ENCODE results near the gene GRIA1.

GRIA1 gene

DNA sequence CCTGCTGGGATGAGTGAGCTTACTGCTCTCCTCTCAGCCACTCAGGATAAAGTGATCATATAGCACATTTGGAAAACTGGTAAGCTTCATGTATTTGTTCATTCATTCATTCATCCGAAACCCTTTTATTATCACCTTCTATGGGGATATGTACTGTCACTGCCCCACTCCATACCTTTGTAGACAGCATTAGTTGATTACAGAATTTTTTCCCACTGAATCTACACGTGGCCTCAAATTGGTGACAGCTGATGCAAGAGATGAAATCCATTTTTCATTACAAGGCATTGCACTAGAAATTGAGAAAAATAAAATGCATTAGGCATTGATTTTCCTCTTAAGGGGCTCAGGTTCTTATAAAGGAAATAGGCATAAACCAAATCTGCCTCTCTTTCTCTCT lies 9.7 kb downstream of the GRIA1 start:
- DNase-seq, result no peak

DNA sequence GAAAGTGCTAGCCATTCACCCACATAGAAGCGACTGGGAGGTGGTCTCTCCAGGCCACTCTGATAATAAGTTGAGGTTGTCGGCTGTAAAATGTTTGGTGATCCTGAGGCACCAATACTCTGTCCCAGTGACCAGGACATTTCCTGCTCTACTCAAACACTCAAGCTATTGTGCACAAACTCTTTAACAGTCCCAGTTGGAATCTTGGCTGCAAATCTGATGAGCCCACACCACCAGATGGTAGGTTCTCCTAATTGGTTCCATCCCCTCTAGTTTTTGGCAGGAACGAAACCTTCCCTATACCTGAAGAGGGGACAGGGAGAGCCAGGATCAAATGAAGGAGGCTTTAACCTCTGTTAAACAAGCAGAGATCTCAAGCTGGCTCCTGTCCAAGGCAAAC lies 14.3 kb downstream of the GRIA1 start:
- DNase-seq, result no peak

- no peak for DNase-seq
Observed at GRCh38 chr5:153508700-153509099, 18.2 kb downstream of the GRIA1 start.

DNA sequence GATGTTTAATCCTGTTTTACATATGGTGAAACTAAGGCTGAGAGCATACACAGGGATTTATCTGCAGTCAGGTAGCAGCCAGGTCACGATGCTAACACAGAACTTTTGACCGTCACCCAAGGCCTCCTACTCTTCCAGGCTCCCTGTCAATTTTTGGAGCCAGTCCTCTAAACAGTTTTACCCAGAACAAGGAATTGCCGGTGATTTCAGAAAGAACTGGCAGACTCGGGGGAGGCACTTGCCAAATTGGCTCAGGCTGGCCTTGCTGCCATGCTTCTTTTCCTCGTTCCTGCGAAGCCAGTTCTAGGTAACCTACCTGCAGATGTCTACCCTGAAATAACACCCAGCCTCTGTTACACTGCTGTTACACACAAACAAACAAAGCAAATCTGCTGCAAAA lies 21.2 kb downstream of the GRIA1 start:
- no peak for DNase-seq

GRCh38 chr5:153513156-153513555 lies 22.7 kb downstream of the GRIA1 start:
- no peak for DNase-seq

GRCh38 chr5:153515301-153515700 lies 24.8 kb downstream of the GRIA1 start:
- no peak for DNase-seq

GRCh38 chr5:153516504-153517240 lies 26.2 kb downstream of the GRIA1 start:
- DNase-seq, result no peak

DNA sequence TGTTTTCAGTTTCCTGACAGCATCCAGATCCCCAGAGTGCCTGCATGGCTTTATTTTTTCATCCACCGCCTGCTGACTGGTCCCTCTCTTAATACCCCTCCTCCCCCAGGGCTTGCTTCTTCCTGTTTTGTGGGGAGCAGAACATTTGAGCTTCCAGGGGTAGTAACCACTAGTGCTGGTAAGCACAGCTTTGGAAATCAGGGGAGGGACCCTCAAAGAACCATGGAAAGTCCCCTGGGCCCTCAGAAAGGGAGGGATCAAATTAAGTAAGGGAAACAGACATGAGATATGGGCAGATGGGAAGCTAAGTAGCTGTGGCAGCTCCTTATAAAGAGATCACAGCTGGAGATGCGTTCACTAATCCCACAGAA lies 26.8 kb downstream of the GRIA1 start:
- no peak for DNase-seq

DNA sequence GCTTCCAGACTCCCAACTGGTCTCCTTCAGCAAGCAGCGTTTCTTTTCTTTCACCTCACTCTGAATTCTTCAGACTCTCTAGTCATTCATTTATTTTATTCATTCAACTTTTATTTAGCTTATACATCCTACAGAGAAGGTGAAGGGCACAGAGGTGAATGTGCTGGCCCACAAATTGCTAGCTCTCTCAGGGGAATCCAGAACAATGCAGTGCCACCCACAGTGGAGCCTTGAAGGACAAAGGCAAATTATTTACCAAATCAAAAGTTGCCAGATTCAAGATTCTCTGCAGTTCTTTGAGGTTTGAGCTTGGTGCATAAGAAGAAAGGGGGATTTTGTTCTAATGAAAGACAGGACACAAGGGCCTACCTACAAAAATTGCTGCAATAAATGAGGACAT lies 29.7 kb downstream of the GRIA1 start:
- no peak for DNase-seq

DNA sequence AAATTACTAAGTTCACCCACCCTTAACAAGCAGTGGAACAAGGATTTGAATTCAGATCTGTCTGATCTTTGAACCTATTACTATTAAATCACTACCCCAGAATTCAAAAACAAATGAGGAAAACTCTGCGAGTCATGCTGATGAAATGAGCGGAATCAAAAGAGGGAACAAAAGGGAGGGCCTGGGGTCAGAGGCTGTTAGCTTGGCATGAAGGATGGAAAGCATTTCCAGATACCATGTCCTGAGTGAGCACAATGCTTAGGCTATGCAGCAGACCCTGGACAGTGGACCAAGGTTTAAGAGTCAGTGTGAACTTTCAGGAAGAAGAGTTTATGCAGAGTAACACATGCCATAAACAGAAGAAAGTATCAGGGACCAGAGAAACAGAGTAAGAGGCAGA lies 30.5 kb downstream of the GRIA1 start:
- no peak for DNase-seq

GRCh38 chr5:153523211-153523610 lies 32.7 kb downstream of the GRIA1 start:
- no peak for DNase-seq

GRCh38 chr5:153523831-153524230 lies 33.4 kb downstream of the GRIA1 start:
- DNase-seq, result no peak

- DNase-seq, result no peak
Observed at GRCh38 chr5:153525536-153525935, 35.1 kb downstream of the GRIA1 start.

DNA sequence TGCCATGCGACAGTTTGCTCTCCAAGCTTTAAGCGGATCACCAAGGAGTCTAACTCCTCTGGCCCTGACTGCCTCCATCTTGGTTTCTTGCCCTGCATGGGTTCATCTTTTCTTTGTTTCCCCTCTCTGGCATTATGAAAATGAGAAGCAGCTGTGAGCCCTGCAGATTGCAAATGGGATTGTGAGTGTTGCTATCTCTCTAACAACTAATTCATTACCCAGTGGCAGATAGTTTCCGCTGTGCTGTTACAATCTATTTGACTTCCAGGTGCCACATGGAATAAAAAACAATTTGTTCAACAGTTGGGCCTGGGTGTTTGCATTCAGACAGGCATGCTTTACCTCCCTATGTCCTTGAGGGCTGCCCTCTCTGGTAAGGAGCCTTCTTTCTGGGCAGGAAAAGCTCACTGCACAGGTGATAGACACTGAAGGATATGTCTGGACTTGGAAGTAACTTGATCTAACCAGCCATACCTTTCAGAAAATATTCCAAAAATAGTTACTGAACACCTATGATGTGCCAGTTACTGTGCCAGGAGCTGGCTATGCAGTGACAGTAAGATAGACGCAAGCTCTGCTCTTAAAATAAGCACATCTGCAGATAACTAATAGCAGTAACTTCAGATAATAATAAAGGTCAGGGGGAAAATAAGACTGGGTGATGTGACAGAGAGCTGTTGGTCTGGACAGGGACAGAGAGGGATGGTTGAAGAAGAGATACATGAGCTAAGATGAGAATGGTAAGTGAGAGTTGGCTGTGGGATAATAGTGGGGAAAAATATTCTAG lies 40.1 kb downstream of the GRIA1 start:
- DNase-seq, result no peak

DNA sequence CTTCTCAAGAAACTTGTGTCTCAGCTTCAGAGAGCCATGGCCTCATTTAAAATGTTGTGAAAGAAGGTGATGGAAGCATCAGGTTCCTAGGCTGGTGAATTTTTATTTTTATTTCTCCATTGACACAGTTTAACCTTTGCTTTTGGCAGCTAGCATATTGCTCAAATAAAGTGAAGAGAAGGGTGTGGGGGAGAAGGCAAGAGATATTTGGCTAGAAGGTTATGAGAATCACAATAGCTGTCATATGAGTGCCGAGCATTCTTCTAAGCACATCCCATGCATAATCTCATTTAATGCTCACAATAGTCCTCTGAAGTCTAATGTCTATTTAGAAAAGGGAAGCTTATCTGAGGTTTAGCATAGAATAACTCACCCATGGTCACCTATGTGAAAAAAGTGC lies 43.1 kb downstream of the GRIA1 start:
- no peak for DNase-seq

DNA sequence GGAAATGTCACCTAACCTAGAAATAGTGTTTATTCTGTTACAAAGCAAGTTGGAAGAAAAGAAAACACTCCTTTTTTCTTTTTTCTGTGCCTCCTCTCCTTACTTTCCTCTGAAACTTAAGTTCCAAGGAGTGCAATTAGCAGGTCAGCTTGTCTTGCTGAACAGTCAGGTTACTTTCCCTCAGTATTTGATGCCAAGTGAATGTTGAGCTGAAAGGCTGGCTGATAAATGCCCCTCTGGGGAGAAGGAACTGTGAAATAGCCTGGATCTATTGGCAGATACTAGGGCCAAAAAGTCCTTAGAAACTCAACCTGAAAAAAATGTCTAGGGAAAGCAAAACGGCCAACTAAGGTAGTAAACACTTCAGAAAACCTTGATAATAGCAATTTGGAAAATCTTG lies 43.6 kb downstream of the GRIA1 start:
- DNase-seq, result no peak

DNA sequence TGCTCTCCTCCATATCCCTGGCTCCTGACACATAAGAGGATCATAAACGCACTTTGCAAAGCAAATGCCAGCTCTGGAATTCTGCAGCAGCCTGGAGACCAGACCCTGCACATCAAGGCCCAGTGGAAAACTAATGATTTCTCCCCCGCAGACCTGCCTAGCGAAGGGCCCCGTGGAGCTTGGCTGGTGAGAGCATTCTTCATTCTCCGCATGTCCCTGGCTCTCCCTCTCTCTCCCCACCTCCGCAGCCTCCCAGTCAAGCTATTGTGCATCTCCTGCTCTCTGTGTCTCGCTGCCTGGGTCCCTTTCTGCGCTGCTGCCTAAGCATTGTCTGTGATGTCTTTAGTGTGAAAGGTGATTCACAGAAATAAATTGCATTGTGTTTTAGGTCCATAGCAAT lies 46.7 kb downstream of the GRIA1 start:
- DNase-seq, result no peak

- no peak for DNase-seq
Observed at GRCh38 chr5:153539983-153540382, 49.5 kb downstream of the GRIA1 start.

- no peak for DNase-seq
Observed at GRCh38 chr5:153542536-153542935, 52.1 kb downstream of the GRIA1 start.

GRCh38 chr5:153543288-153543687 lies 52.8 kb downstream of the GRIA1 start:
- DNase-seq, result no peak

- DNase-seq, result no peak
Observed at GRCh38 chr5:153543959-153544470, 53.5 kb downstream of the GRIA1 start.

- DNase-seq, result no peak
Observed at GRCh38 chr5:153544706-153545105, 54.2 kb downstream of the GRIA1 start.

DNA sequence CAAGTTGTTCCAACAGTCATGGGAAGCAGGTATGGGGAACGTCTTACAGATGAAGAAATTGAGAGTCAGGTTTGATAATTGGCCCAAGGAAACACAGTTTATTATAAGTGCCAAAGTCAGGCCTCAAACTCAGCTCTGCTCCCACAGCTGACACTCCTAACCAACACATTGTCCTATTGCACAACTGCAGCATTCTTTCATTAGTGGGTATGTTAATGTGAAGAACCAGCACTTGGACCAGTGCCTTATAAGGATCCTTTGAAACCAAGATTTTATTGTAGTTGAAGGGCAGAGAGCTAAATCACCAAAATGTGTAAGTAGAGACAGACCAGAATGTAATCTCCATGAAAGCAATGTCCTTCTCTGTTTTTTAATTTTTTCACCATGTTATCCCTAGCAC lies 56.1 kb downstream of the GRIA1 start:
- no peak for DNase-seq

GRCh38 chr5:153551537-153552079 lies 61.1 kb downstream of the GRIA1 start:
- no peak for DNase-seq

All from activated CD4-positive, alpha-beta T cell treated with anti-CD3 and anti-CD28 coated beads for 1 hour (primary cell).